Smooth muscle cell (in vitro differentiated cells): Measurements from ENCODE around the gene SLC6A15. TPM values are rescaled to one million over a fixed set of nuclear protein-coding genes. Genes with fewer than 3 reads are reported as not detected.

ENCODE experiments used
- DNase-seq: peaks from one replicate; lab custom pipeline; 2025; ENCODE audit not compliant: unreplicated experiment; lab: John Stamatoyannopoulos, UW
- H2AFZ ChIP-seq: fragments of 200-600 bp; sonication (generic); 2 replicates; pipeline ENCODE4 v1.6.0; 2016; ENCODE audit warnings: antibody characterized with exemption, low read depth, mild to moderate bottlenecking
- H3F3A ChIP-seq: fragments of 200-600 bp; sonication (generic); 2 replicates; pipeline ENCODE4 v1.6.0; 2017; ENCODE audit warnings: antibody characterized with exemption, low read depth
- H3K27ac ChIP-seq: fragments of 200-600 bp; sonication (generic); 2 replicates; pipeline ENCODE4 v1.5.1; 2016; ENCODE audit warnings: low read depth, mild to moderate bottlenecking
- H3K27me3 ChIP-seq: fragments of 200-600 bp; sonication (generic); 2 replicates; pipeline ENCODE4 v1.6.1; 2016; ENCODE audit warnings: low read depth, mild to moderate bottlenecking
- H3K36me3 ChIP-seq: fragments of 200-600 bp; sonication (generic); 2 replicates; pipeline ENCODE4 v1.5.1; 2016; ENCODE audit warnings: low read depth
- H3K4me1 ChIP-seq: fragments of 200-600 bp; sonication (generic); 2 replicates; pipeline ENCODE4 v1.5.1; 2016; ENCODE audit warnings: low read depth
- H3K4me2 ChIP-seq: fragments of 200-600 bp; sonication (generic); 2 replicates; pipeline ENCODE4 v1.6.0; 2016; ENCODE audit warnings: mild to moderate bottlenecking
- H3K4me3 ChIP-seq: fragments of 200-600 bp; sonication (generic); 2 replicates; pipeline ENCODE4 v1.5.1; 2016; ENCODE audit warnings: mild to moderate bottlenecking
- H3K79me2 ChIP-seq: fragments of 200-600 bp; sonication (generic); 2 replicates; pipeline ENCODE4 v1.6.0; 2016; ENCODE audit warnings: low read depth, mild to moderate bottlenecking
- H3K9ac ChIP-seq: fragments of 200-600 bp; sonication (generic); 2 replicates; pipeline ENCODE4 v1.6.0; 2016; ENCODE audit warnings: low read depth
- H3K9me3 ChIP-seq: fragments of 200-600 bp; sonication (generic); replicated peaks from 2 replicates; pipeline ENCODE4 v1.5.1; 2016; ENCODE audit warnings: low read depth
- H4K20me1 ChIP-seq: fragments of 200-600 bp; sonication (generic); 2 replicates; pipeline ENCODE4 v1.6.0; 2016; ENCODE audit warnings: low read depth
- WGBS: methylation state at CpG from one replicate; pipeline ENCODE4 v1.1.7; 2016; ENCODE audit warnings: low lambda C conversion rate; 5-methylcytosine and 5-hydroxymethylcytosine counted together
- polyA plus RNA-seq: library from polyadenylated mRNA; unstranded; fragments of >200 nt; fragmentation: Nextera tagmentation; extraction: Ambion mirVana; gene quantifications from 2 replicates; pipeline ENCODE4 v1.2.1, GENCODE V29; 2016
- small RNA-seq: library from RNA; depleted of rRNA; stranded (forward); fragments of <200 nt; gene quantifications from one replicate; pipeline ENCODE3, GENCODE V24; 2014
- total RNA-seq: library from RNA; depleted of rRNA; stranded (reverse); fragments of >200 nt; gene quantifications from 2 replicates; pipeline ENCODE4 v1.2.3, GENCODE V29; 2014
- TF ChIP-seq, protein P1 (sequence below): fragments of 200-600 bp; sonication (generic); IDR thresholded peaks from 2 replicates; pipeline ENCODE4 v1.5.1; 2017; ENCODE audit warnings: borderline replicate concordance, mild to moderate bottlenecking, antibody characterized with exemption; ENCODE audit not compliant: insufficient read depth, poor library complexity, severe bottlenecking

The SLC6A15 gene
- total and polyA plus RNA-seq, 2 experiments from 2014 or later: 6.4 to 11.6 TPM

GRCh38 chr12:84811291-84811690, 101.3 kb downstream of the SLC6A15 start:
- H2AFZ ChIP-seq: no peak overlapping the region
- H4K20me1 ChIP-seq: no peaks in the 10 kb centered on the region
- whole genome bisulfite sequencing: 64% methylated on average over 3 of the region's 3 CpGs
- no peak overlapping the region for H3K4me2 ChIP-seq
- H3F3A ChIP-seq: no peaks in the 10 kb centered on the region
- H3K4me3 ChIP-seq: no peak overlapping the region
- no peaks in the 10 kb centered on the region for H3K79me2 ChIP-seq
- TF ChIP-seq, protein P1, sequence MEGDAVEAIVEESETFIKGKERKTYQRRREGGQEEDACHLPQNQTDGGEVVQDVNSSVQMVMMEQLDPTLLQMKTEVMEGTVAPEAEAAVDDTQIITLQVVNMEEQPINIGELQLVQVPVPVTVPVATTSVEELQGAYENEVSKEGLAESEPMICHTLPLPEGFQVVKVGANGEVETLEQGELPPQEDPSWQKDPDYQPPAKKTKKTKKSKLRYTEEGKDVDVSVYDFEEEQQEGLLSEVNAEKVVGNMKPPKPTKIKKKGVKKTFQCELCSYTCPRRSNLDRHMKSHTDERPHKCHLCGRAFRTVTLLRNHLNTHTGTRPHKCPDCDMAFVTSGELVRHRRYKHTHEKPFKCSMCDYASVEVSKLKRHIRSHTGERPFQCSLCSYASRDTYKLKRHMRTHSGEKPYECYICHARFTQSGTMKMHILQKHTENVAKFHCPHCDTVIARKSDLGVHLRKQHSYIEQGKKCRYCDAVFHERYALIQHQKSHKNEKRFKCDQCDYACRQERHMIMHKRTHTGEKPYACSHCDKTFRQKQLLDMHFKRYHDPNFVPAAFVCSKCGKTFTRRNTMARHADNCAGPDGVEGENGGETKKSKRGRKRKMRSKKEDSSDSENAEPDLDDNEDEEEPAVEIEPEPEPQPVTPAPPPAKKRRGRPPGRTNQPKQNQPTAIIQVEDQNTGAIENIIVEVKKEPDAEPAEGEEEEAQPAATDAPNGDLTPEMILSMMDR: no peak
- H3K27ac ChIP-seq: no peak overlapping the region
- no peaks in the 10 kb centered on the region for H3K27me3 ChIP-seq
- H3K9me3 ChIP-seq: no peaks in the 10 kb centered on the region
- H3K9ac ChIP-seq: no peak overlapping the region
- H3K36me3 ChIP-seq: no peaks in the 10 kb centered on the region
- H3K4me1 ChIP-seq: no peaks in the 10 kb centered on the region
- DNase-seq: no peak

- Histone ChIP-seq H3F3A (no peaks in the 10 kb centered on the region), H3K4me2 (no peak overlapping the region), H3K4me1 (no peaks in the 10 kb centered on the region), H3K36me3 (no peaks in the 10 kb centered on the region), H2AFZ (no peak overlapping the region), H3K79me2 (no peaks in the 10 kb centered on the region), H3K9me3 (no peaks in the 10 kb centered on the region), H4K20me1 (no peaks in the 10 kb centered on the region), H3K27ac (no peak overlapping the region), H3K4me3 (no peak overlapping the region), H3K9ac (no peak overlapping the region), H3K27me3 (no peaks in the 10 kb centered on the region)
- no peak for DNase-seq
- TF ChIP-seq, protein P1: no peak
- WGBS: 97% methylated on average over 1 of the region's 1 CpG
These were observed 102.0 kb downstream of the SLC6A15 start for GRCh38 chr12:84810611-84811010.

Small RNA genes within 50 kb of the gene (small RNA-seq; reads per million reads assigned to genes)
- not detected for gene AC128657.1

Other genes with a start within 250 kb of the SLC6A15 start
- 0.04 TPM in 1 of 2 replicates, not detected in the other for gene TSPAN19, start 123.5 kb upstream of the SLC6A15 start, total RNA-seq
- not detected in 2 replicates for gene TSPAN19, start 123.5 kb upstream of the SLC6A15 start, polyA plus RNA-seq
- 0.49 and 1.3 TPM in 2 replicates for gene LRRIQ1, start 123.6 kb upstream of the SLC6A15 start, total RNA-seq
- gene LRRIQ1, start 123.6 kb upstream of the SLC6A15 start, polyA plus RNA-seq: 1.3 and 3.0 TPM in 2 replicates